Measurements from ENCODE around the gene HCN3. TPM values are rescaled to one million over a fixed set of nuclear protein-coding genes. Genes with fewer than 3 reads are reported as not detected.
A peak's percentile ranks its signal among the peaks of the same experiment; 100 is the strongest.

The HCN3 gene
- total RNA-seq, 2 experiments from 2014 or later = 5.0 to 6.7 TPM

DNA sequence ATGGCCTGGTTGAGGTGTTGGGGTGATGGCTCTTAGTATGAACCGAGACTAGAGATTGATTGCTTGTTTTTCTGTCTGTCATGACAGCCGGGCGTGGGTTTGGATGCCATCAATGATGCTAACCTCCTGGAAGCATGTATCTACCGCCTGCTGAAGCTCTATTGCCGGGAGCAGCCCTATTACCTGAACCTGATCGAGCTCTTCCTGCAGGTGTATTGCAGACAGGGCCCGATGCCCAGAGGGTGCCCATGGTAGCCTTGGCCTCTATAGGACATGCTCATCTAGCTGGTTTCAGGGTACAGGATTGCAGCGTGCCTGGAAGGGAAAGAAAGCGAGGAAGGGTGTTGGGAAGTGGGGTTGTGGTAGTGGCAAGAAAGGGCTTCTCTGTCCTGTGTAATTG lies 40.8 kb downstream of the HCN3 start:
- no peak for DNase-seq
- no peak overlapping the region for H3K27ac Mint-ChIP-seq
- no peak overlapping the region for H3K4me3 Mint-ChIP-seq
- no peaks in the 10 kb centered on the region for H3K9me3 Mint-ChIP-seq
- peaks cover 42% of the 10 kb centered on the region for H3K4me1 Mint-ChIP-seq
- POLR2A ChIA-PET = interaction anchor here (0.9 to 1.7 kb wide), 2 partner anchors 45 to 56 kb away, joined by 4 to 5 read pairs; partner anchors contain the start of genes CLK2 and SCAMP3
- H3K36me3 Mint-ChIP-seq = peaks cover 25% of the 10 kb centered on the region
- H3K27me3 Mint-ChIP-seq = no peaks in the 10 kb centered on the region
- ATAC-seq (ENCODE audit: low read depth) = no peak

DNA sequence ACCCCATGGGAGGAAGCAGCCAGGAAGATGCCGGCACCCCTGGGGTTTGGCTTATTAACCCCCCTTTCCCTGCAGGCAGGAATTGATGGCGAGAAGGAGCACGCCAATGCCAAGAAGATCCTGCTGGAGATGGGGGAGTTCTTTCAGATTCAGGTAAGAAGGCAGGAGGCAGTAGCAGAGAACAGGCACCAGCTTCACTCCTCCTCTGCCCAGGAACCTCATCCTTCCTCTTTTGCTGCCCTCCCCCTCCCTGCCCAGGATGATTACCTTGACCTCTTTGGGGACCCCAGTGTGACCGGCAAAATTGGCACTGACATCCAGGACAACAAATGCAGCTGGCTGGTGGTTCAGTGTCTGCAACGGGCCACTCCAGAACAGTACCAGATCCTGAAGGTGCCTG lies 42.3 kb downstream of the HCN3 start:
- H3K27ac Mint-ChIP-seq = no peak overlapping the region
- POLR2A ChIA-PET = interaction anchor here (1.6 kb wide), 1 partner anchor 68 kb away, joined by 6 read pairs; no protein-coding TSS in a partner anchor

DNA sequence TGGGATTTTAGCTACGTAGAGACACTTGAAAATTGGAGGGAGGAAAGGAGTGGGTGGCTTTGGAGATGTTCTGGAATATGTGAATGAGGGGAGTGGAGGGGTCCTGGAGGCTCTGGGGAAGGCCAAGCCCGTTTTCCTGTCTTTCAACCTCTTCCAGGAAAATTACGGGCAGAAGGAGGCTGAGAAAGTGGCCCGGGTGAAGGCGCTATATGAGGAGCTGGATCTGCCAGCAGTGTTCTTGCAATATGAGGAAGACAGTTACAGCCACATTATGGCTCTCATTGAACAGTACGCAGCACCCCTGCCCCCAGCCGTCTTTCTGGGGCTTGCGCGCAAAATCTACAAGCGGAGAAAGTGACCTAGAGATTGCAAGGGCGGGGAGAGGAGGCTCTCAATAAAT lies 43.0 kb downstream of the HCN3 start:
- Mint-ChIP-seq H3K36me3 (peaks cover 17% of the 10 kb centered on the region), H3K4me1 (peaks cover 38% of the 10 kb centered on the region), H3K4me3 (peak overlapping the region; percentile 66), H3K9me3 (no peaks in the 10 kb centered on the region), H3K27me3 (no peaks in the 10 kb centered on the region), H3K27ac (peak overlapping the region; percentile 8)
- ATAC-seq (ENCODE audit: low read depth) = no peak
- POLR2A ChIA-PET = interaction anchor here (0.6 to 5.2 kb wide), 5 partner anchors 10 to 69 kb away, joined by 3 to 22 read pairs (median 4); partner anchors contain the start of genes ENTREP3 and FDPS
- DNase-seq = no peak

More for the DNA sequence above, 42.3 kb downstream of the HCN3 start:
- ATAC-seq (ENCODE audit: low read depth) (no peak), DNase-seq (no peak)
- Mint-ChIP-seq H3K36me3 (peaks cover 19% of the 10 kb centered on the region), H3K27me3 (no peaks in the 10 kb centered on the region), H3K9me3 (no peaks in the 10 kb centered on the region), H3K4me3 (no peak overlapping the region), H3K4me1 (peaks cover 38% of the 10 kb centered on the region)

DNA sequence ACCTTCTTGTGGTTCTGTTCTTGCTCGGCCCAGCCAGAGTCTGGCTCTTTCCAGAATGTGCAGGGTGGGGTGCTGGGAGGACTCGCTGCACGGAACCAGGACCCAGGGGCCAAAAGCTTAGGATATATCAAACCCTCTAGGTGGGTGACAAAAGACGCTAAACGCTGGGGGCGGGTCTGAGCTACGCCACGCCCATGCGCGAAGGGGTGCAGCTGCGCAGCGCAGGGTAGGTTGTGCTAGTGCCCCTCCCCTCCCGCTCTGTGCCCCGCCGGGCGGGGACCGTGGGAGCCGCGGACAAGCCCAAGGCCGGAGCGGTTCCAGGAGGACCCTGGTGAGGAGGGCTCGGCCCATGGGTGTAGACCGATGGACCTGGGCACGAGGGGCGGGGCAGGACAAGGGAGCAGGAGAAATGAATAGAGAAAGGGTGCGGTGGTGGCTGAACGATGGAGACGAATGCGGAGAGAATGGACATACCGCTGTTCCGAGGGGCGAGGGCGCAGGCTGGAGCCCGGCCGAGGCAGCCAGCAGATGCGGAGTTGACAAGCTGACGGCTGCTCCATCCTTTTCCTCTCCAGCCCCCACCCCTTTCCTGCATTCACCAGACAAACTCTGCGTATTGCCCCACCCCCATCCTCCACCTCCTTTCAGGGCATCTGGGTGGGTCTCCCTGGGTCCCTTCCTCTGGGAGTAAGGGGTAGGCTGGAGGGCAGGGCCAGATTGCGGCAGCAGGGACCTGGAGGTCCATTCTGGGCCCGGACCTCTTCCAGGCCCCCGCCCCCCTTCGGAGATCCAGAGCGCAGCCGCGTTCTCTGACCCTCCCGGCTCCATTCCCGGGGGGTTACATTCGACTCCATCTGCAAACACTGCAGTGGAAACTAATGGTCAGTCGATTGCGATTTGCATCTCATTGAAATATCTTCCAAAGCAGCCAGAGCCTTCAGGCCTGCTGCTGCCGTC lies 43.7 kb downstream of the HCN3 start, which contains the start of gene RUSC1:
RUSC1 (plus strand) TSS at position 234 of the 957 bp plus-strand sequence. CDS start 880 bp downstream, outside the sequence.
- Mint-ChIP-seq H3K4me1 (peaks cover 43% of the 10 kb centered on the region), H3K27me3 (no peaks in the 10 kb centered on the region), H3K9me3 (no peaks in the 10 kb centered on the region), H3K36me3 (peaks cover 17% of the 10 kb centered on the region), H3K27ac (peak within 1 kb of the TSS; percentile 8), H3K4me3 (peak within 1 kb of the TSS; percentile 66)
- DNase-seq = peak; percentile 84
- ATAC-seq (ENCODE audit: low read depth) = peak; percentile 23
- POLR2A ChIA-PET = interaction anchor here (0.6 to 5.2 kb wide), 8 partner anchors 10 to 242 kb away, joined by 3 to 36 read pairs (median 4); partner anchors contain the start of genes ASH1L, ENTREP3 and FDPS

DNA sequence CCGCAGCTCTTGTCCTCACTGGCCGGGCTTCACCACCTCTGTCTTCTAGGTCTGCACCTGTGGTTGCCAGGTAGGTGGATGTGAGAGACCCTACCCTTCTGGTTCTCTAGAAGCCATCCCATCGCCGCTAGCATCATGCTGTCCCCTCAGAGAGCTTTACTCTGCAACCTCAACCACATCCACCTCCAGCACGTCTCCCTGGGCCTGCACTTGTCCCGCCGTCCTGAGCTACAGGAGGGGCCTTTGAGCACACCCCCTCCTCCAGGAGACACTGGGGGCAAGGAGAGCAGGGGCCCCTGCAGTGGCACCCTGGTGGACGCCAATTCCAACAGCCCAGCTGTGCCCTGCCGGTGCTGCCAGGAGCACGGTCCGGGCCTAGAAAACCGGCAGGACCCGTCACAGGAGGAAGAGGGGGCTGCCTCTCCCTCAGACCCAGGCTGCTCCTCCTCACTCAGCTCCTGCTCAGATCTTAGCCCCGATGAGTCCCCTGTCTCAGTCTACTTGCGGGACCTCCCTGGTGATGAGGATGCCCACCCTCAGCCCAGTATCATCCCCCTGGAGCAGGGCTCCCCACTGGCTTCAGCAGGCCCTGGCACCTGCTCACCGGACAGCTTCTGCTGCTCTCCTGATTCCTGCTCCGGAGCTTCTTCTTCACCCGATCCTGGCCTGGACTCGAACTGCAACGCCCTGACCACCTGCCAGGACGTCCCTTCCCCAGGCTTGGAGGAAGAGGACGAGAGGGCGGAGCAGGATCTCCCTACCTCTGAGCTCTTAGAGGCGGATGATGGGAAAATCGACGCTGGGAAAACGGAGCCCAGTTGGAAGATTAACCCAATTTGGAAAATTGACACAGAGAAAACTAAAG lies 44.6 kb downstream of the HCN3 start:
- DNase-seq (no peak), ATAC-seq (ENCODE audit: low read depth) (no peak)
- H3K9me3 Mint-ChIP-seq = no peaks in the 10 kb centered on the region
- peak overlapping the region; percentile 90 for H3K4me3 Mint-ChIP-seq
- no peaks in the 10 kb centered on the region for H3K27me3 Mint-ChIP-seq
- peaks cover 17% of the 10 kb centered on the region for H3K36me3 Mint-ChIP-seq
- peaks cover 44% of the 10 kb centered on the region for H3K4me1 Mint-ChIP-seq
- peak overlapping the region; percentile 51 for H3K27ac Mint-ChIP-seq
- POLR2A ChIA-PET = interaction anchor here (0.5 to 5.2 kb wide), 10 partner anchors 11 to 241 kb away, joined by 3 to 36 read pairs (median 4); partner anchors contain the start of genes ASH1L, FDPS and SCAMP3

DNA sequence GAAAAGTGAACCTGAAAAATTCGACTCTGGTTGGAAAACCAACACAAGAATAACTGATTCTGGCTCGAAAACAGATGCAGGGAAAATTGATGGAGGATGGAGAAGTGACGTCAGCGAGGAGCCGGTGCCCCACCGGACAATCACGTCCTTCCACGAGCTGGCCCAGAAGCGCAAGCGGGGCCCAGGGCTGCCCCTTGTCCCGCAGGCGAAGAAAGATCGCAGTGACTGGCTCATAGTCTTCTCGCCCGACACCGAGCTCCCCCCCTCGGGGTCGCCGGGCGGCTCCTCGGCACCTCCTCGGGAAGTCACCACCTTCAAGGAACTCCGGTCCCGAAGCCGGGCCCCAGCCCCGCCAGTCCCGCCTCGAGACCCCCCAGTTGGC lies 45.3 kb downstream of the HCN3 start:
- Mint-ChIP-seq H3K9me3 (no peaks in the 10 kb centered on the region), H3K27me3 (no peaks in the 10 kb centered on the region), H3K36me3 (peaks cover 17% of the 10 kb centered on the region), H3K27ac (no peak overlapping the region), H3K4me1 (peaks cover 42% of the 10 kb centered on the region), H3K4me3 (peak overlapping the region; percentile 90)
- no peak for DNase-seq
- ATAC-seq (ENCODE audit: low read depth) = no peak
- POLR2A ChIA-PET = interaction anchor here (0.5 to 5.2 kb wide), 11 partner anchors 11 to 128 kb away, joined by 3 to 36 read pairs (median 4); partner anchors contain the start of genes FDPS and SCAMP3

DNA sequence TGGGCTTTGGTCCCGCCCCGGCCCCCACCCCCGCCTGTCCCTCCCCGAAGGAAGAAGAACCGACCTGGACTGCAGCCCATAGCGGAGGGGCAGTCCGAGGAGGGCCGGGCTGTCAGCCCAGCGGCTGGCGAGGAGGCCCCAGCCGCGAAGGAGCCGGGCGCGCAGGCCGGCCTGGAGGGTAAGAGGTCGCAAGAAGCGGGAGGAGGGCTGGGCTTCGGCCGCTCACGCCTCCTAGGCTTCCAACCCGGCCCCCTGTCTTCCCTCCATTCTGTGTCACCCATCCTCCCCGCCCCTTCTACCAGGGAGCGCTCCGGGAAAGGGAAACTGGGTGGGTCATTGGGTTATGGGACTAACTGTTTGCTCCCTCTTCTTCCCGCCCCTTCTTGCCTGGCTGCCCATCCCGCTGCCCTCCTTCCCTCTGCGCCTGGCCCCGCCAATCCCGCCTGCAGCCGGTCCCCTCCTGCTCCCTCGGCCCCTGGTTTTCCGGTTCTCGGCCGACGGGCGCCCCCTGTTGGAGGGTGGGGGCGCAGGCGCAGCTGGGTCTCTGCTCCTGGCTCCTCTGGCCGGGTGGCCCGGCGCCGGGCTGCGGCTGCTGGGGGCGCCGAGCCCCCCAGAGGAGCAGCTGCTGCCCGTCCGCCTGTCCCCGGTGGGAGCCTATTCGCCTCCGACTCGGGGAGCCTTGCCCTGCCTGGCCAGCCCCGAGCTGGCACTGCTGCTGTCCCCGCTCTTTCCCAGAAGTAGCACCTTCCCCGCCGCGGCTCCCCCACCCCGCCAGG lies 45.9 kb downstream of the HCN3 start:
- H3K27ac Mint-ChIP-seq = peak overlapping the region; percentile 67
- POLR2A ChIA-PET = interaction anchor here (0.7 to 5.2 kb wide), 20 partner anchors 13 to 286 kb away, joined by 3 to 36 read pairs (median 4); partner anchors contain the start of genes ASH1L, CLK2, ENTREP3 and FDPS
- H3K36me3 Mint-ChIP-seq = peaks cover 17% of the 10 kb centered on the region
- peak overlapping the region; percentile 90 for H3K4me3 Mint-ChIP-seq
- no peaks in the 10 kb centered on the region for H3K9me3 Mint-ChIP-seq
- ATAC-seq (ENCODE audit: low read depth) = peak; percentile 49
- peaks cover 45% of the 10 kb centered on the region for H3K4me1 Mint-ChIP-seq
- H3K27me3 Mint-ChIP-seq = no peaks in the 10 kb centered on the region
- peak; percentile 96 for DNase-seq

DNA sequence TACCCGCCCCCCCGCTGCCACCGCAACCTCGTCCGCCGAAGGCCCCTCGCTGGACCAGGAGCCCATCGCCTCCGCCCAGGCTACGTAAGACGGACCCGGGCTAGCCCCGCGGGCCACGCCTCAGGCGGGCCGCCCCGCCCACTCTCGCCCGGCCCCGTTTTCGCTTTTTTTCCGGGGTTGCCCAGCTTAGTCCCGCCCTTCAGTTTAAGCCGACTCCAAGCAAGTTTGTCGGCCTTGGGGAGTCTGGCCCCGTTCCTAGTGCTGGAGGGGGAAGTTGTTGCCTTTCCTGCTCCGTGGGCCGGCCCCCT lies 46.4 kb downstream of the HCN3 start:
- POLR2A ChIA-PET = interaction anchor here (0.7 to 5.2 kb wide), 18 partner anchors 14 to 286 kb away, joined by 3 to 36 read pairs (median 4); partner anchors contain the start of genes ASH1L, CLK2, ENTREP3 and FDPS
- H3K4me3 Mint-ChIP-seq = peak overlapping the region; percentile 90
- DNase-seq (peak; percentile 90), ATAC-seq (ENCODE audit: low read depth) (peak; percentile 52)
- H3K36me3 Mint-ChIP-seq = peaks cover 15% of the 10 kb centered on the region
- H3K4me1 Mint-ChIP-seq = peaks cover 40% of the 10 kb centered on the region
- no peaks in the 10 kb centered on the region for H3K9me3 Mint-ChIP-seq
- no peaks in the 10 kb centered on the region for H3K27me3 Mint-ChIP-seq
- H3K27ac Mint-ChIP-seq = peak overlapping the region; percentile 34

DNA sequence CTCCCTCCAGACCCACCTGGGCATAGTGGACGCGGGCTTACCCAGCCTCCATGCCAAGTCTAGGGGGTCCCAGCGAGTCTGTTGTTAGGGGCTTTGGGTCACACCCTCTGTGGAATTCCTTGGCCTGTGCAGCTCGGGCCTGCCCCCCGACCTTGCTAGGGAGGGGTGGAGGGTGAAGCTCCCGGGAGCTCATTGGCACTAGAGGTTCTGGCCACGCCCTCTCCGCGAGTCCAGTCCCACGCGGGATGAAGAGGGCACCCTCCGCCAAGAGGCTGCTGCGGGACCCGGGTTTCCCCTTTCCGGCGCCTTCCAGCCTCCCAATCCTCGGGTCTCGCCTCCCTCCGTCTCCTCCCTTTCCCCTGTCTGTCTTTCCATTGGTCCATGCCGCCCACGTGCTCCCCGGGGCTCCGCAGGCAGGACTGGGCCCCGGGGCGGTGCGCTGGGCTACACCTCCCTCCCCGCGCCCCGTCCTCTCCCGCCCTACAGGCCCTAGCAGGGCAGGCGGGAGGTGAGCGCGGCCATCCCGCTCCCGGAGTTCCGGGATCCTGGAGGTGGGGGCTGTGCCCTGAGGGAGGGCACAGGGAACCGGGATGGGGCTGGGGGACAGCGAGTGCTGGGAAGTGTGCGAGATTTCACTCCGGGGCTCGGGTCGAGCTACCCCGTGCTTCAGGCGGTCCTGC lies 46.9 kb downstream of the HCN3 start:
- H3K4me1 Mint-ChIP-seq = peaks cover 37% of the 10 kb centered on the region
- H3K36me3 Mint-ChIP-seq = peaks cover 11% of the 10 kb centered on the region
- DNase-seq (peak; percentile 90), ATAC-seq (ENCODE audit: low read depth) (peak; percentile 82)
- H3K9me3 Mint-ChIP-seq = no peaks in the 10 kb centered on the region
- POLR2A ChIA-PET = interaction anchor here (0.6 to 5.2 kb wide), 18 partner anchors 14 to 285 kb away, joined by 3 to 36 read pairs (median 4); partner anchors contain the start of genes ASH1L, CLK2, ENTREP3 and FDPS
- H3K4me3 Mint-ChIP-seq = peak overlapping the region; percentile 90
- H3K27me3 Mint-ChIP-seq = no peaks in the 10 kb centered on the region
- H3K27ac Mint-ChIP-seq = peak overlapping the region; percentile 81

DNA sequence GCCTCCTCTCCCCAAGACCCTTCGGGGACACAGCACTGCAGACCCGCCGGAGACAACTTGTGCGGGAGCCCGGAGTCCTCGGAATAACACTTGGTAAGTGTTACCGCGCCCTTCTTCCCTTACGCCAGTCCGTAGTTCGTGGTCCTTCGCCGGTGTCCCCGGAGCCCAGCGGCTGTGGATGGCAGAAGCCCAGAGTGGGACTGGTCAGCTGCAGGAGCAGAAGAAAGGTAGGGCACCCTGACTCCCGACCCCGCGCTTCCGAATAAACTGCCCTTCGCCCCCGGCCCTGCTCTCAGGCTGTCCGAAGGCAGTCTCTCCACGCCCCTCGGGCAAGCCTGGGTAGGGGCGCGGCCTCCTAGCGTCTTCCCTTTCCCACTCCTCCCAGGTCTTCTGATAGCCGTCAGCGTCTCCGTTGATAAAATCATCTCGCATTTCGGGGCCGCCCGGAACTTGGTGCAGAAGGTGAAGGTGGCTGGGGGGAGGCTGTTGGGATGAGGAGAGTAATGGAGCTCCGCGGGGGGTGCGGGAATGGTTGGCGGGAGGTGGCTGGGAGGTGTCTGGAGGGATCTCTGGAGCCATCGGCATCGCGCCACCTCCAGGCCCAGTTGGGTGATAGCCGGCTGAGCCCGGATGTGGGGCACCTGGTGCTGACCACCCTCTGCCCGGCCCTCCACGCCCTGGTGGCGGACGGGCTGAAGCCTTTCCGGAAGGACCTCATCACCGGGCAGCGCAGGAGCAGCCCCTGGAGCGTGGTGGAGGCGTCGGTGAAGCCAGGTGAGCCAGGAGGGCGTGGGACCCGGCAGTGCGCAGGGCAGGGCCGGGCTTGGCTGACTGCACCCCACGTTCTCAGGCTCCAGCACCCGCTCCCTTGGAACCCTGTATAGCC lies 47.7 kb downstream of the HCN3 start:
- ATAC-seq (ENCODE audit: low read depth) (no peak), DNase-seq (no peak)
- H3K4me1 Mint-ChIP-seq = peaks cover 30% of the 10 kb centered on the region
- H3K4me3 Mint-ChIP-seq = peak overlapping the region; percentile 90
- H3K9me3 Mint-ChIP-seq = no peaks in the 10 kb centered on the region
- no peak overlapping the region for H3K27ac Mint-ChIP-seq
- POLR2A ChIA-PET = interaction anchor here (2.7 to 5.2 kb wide), 3 partner anchors 17 to 74 kb away, joined by 11 to 36 read pairs (median 22); partner anchors contain the start of genes CLK2 and FDPS
- H3K36me3 Mint-ChIP-seq = peaks cover 6% of the 10 kb centered on the region
- no peaks in the 10 kb centered on the region for H3K27me3 Mint-ChIP-seq

DNA sequence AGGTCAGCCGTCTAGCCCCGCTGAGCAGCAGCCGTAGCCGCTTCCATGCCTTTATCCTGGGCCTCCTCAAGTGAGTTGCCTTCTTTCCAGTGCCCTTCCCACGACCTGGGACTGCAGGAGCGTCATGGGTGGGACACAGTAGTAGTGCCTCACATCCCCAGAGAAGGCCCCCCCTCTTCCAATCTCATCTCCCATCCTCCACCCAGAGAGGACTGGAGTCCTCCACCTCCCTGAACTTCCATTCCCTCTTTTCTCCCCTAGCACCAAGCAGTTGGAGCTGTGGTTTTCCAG lies 48.3 kb downstream of the HCN3 start:
- Mint-ChIP-seq H3K4me3 (peak overlapping the region; percentile 90), H3K36me3 (peaks cover under 1% of the 10 kb centered on the region), H3K9me3 (no peaks in the 10 kb centered on the region), H3K27me3 (no peaks in the 10 kb centered on the region), H3K4me1 (peaks cover 24% of the 10 kb centered on the region), H3K27ac (peak overlapping the region; percentile 78)
- POLR2A ChIA-PET = interaction anchor here (2.7 kb wide), 1 partner anchor 52 kb away, joined by 11 read pairs; the partner anchor contains the start of gene CLK2
- DNase-seq (no peak), ATAC-seq (ENCODE audit: low read depth) (no peak)

All from activated naive CD8-positive, alpha-beta T cell treated with anti-CD3 and anti-CD28 coated beads, Interleukin-2, amount 10 ng/mL, durations not matched to agents 7 days and 5 days (primary cell).